H1 (cell line): ENCODE data around the gene GPR34. TPM values are rescaled to one million over a fixed set of nuclear protein-coding genes. Genes with fewer than 3 reads are reported as not detected.

ENCODE experiments used
- CTCF ChIA-PET: fragments of 300-600 bp; sonication (Branson Sonifier 250); formaldehyde crosslinking; loops from one replicate; lab custom pipeline; 2021; ENCODE audit not compliant: partially characterized antibody; lab: Charles Lee
- POLR2A ChIA-PET: fragments of 300-600 bp; sonication (Branson Sonifier 250); formaldehyde crosslinking; loops from one replicate; lab custom pipeline; 2021; ENCODE audit warnings: inconsistent platforms; ENCODE audit not compliant: partially characterized antibody; lab: Charles Lee
- DNase-seq, 2 experiments: peaks; one replicate each; pipeline versions ENCODE4 v3.0.0 to v3.0.0-alpha.2; 2010 to 2022; ENCODE audit warnings: low spot score in 2 of 2, low read depth in 1 of 2, mixed read lengths in 1 of 2
- FAIRE-seq: peaks from 2 replicates; lab custom pipeline; 2011; peaks lifted over from hg19 to GRCh38; lab: Jason Lieb, UNC
- H2AFZ ChIP-seq: 2 replicates; pipeline ENCODE4 v1.8.1; 2012; ENCODE audit warnings: low read length, inconsistent platforms
- H2AK5ac ChIP-seq: 2 replicates; pipeline ENCODE4 v1.6.1; 2013; ENCODE audit warnings: low read depth, low read length
- H2BK120ac ChIP-seq: replicated peaks from 2 replicates; pipeline ENCODE3; 2013; ENCODE audit warnings: low read depth, low read length, inconsistent platforms
- H2BK12ac ChIP-seq: 2 replicates; pipeline ENCODE4 v1.6.1; 2013; ENCODE audit warnings: low read depth, low read length
- H2BK15ac ChIP-seq: 2 replicates; pipeline ENCODE4 v1.6.1; 2013; ENCODE audit warnings: low read length
- H2BK20ac ChIP-seq: 2 replicates; pipeline ENCODE4 v1.6.1; 2013; ENCODE audit warnings: low read length
- H2BK5ac ChIP-seq: 2 replicates; pipeline ENCODE4 v1.6.1; 2013; ENCODE audit warnings: low read depth, low read length
- H3K14ac ChIP-seq: 2 replicates; pipeline ENCODE4 v1.6.1; 2013; ENCODE audit warnings: inconsistent platforms; ENCODE audit not compliant: insufficient read length
- H3K18ac ChIP-seq: 2 replicates; pipeline ENCODE4 v1.6.1; 2013; ENCODE audit warnings: low read length; ENCODE audit errors: extremely low read depth
- H3K23ac ChIP-seq: 2 replicates; pipeline ENCODE4 v1.6.1; 2013; ENCODE audit warnings: inconsistent platforms; ENCODE audit not compliant: insufficient read length
- H3K23me2 ChIP-seq: 2 replicates; pipeline ENCODE4 v1.6.1; 2013; ENCODE audit warnings: low read depth, low read length
- H3K27ac ChIP-seq: 2 replicates; pipeline ENCODE4 v1.6.1; 2011; ENCODE audit warnings: low read depth, low read length, inconsistent platforms
- H3K27me3 ChIP-seq, 4 experiments: replicated peaks in 1 of 4; 1 replicate in 1 of 4; 2 replicates in 3 of 4; pipeline versions ENCODE4 v1.6.1 to v1.8.1; 2011 to 2013; ENCODE audit warnings: low read length in 3 of 4, mild to moderate bottlenecking in 3 of 4, inconsistent platforms in 2 of 4, mixed read lengths in 2 of 4, moderate library complexity in 1 of 4; ENCODE audit not compliant: control insufficient read depth in 3 of 4, insufficient read depth in 3 of 4; ENCODE audit errors: extremely low read depth in 1 of 4
- H3K36me3 ChIP-seq, 4 experiments: 2 replicates each; pipeline versions ENCODE4 v1.6.1 to v1.8.1; 2011 to 2013; ENCODE audit warnings: mild to moderate bottlenecking in 4 of 4, low read length in 3 of 4, moderate library complexity in 2 of 4, control low read depth in 1 of 4, inconsistent platforms in 1 of 4; ENCODE audit not compliant: insufficient read depth in 4 of 4, control insufficient read depth in 2 of 4
- H3K4ac ChIP-seq: replicated peaks from 2 replicates; pipeline ENCODE3; 2013; ENCODE audit warnings: low read length, low read depth, mixed read lengths, inconsistent platforms; ENCODE audit not compliant: insufficient read length
- H3K4me1 ChIP-seq, 4 experiments: replicated peaks in 1 of 4; 1 replicate in 1 of 4; 2 replicates in 3 of 4; pipeline versions ENCODE4 v1.6.1 to v1.8.1; 2011 to 2013; ENCODE audit warnings: low read length in 3 of 4, inconsistent platforms in 2 of 4, mixed read lengths in 1 of 4; ENCODE audit not compliant: insufficient read depth in 4 of 4, control insufficient read depth in 3 of 4
- H3K4me2 ChIP-seq, 2 experiments: 2 replicates each; pipeline versions ENCODE4 v1.6.1 to v1.8.1; 2011 to 2013; ENCODE audit warnings: low read depth in 2 of 2, low read length in 2 of 2, control low read depth in 1 of 2, inconsistent platforms in 1 of 2, mild to moderate bottlenecking in 1 of 2; ENCODE audit not compliant: insufficient read depth in 1 of 2
- H3K4me3 ChIP-seq, 4 experiments: fragments of 200-600, 300-600 bp in 1 of 4; sonication (generic), shearing (Covaris generic), sonication (Bioruptor Twin) in 1 of 4; 2 replicates each; pipeline versions ENCODE4 v1.5.1 to v1.8.1; 2011 to 2016; ENCODE audit warnings: low read length in 4 of 4, low read depth in 3 of 4, control low read depth in 2 of 4, inconsistent platforms in 2 of 4, mild to moderate bottlenecking in 2 of 4, mixed read lengths in 1 of 4, moderate library complexity in 1 of 4; ENCODE audit not compliant: insufficient read depth in 2 of 4; ENCODE audit errors: extremely low read depth in 1 of 4
- H3K56ac ChIP-seq: replicated peaks from 2 replicates; pipeline ENCODE3; 2013; ENCODE audit warnings: low read depth, mild to moderate bottlenecking, mixed read lengths, low read length, inconsistent platforms; ENCODE audit not compliant: insufficient read length
- H3K79me1 ChIP-seq: 2 replicates; pipeline ENCODE4 v1.6.1; 2013; ENCODE audit warnings: low read depth, low read length, control low read depth
- H3K79me2 ChIP-seq, 2 experiments: 2 replicates each; pipeline versions ENCODE4 v1.6.1 to v1.8.1; 2012 to 2013; ENCODE audit warnings: low read length in 2 of 2, mild to moderate bottlenecking in 2 of 2, inconsistent platforms in 1 of 2; ENCODE audit not compliant: insufficient read depth in 2 of 2, control insufficient read depth in 1 of 2
- H3K9ac ChIP-seq, 4 experiments: replicated peaks in 1 of 4; 1 replicate in 1 of 4; 2 replicates in 3 of 4; pipeline versions ENCODE4 v1.6.1 to v1.8.1; 2011 to 2013; ENCODE audit warnings: low read depth in 3 of 4, low read length in 3 of 4, control low read depth in 2 of 4, mild to moderate bottlenecking in 2 of 4, moderate library complexity in 2 of 4, inconsistent platforms in 1 of 4; ENCODE audit errors: extremely low read depth in 1 of 4
- H3K9me3 ChIP-seq, 2 experiments: 2 replicates each; pipeline versions ENCODE4 v1.6.1 to v1.8.1; 2012 to 2013; ENCODE audit warnings: mild to moderate bottlenecking in 2 of 2, moderate library complexity in 2 of 2, control low read depth in 1 of 2, inconsistent platforms in 1 of 2, low read depth in 1 of 2, low read length in 1 of 2, mixed read lengths in 1 of 2; ENCODE audit not compliant: insufficient read depth in 2 of 2
- H4K20me1 ChIP-seq, 2 experiments: replicated peaks in 1 of 2; 2 replicates each; pipeline versions ENCODE3 to v1.8.1; 2011 to 2013; ENCODE audit warnings: inconsistent platforms in 2 of 2, low read length in 2 of 2, mild to moderate bottlenecking in 1 of 2; ENCODE audit not compliant: insufficient read depth in 2 of 2, control insufficient read depth in 1 of 2
- H4K5ac ChIP-seq: 2 replicates; pipeline ENCODE4 v1.6.1; 2013; ENCODE audit warnings: low read length, low read depth, mixed read lengths, inconsistent platforms; ENCODE audit not compliant: insufficient read length
- H4K8ac ChIP-seq: 2 replicates; pipeline ENCODE4 v1.8.0; 2013; ENCODE audit warnings: mild to moderate bottlenecking, moderate library complexity, low read length, inconsistent platforms; ENCODE audit not compliant: insufficient read depth; ENCODE audit errors: extremely low read depth
- H4K91ac ChIP-seq: replicated peaks from 2 replicates; pipeline ENCODE3; 2013; ENCODE audit warnings: low read length, mixed read lengths, inconsistent platforms; ENCODE audit not compliant: insufficient read length
- BRCA1 ChIP-seq: IDR thresholded peaks from 2 replicates; pipeline ENCODE4 v1.6.1; 2012; ENCODE audit warnings: low read depth, low read length, improper control_type of control experiment
- GTF2F1 ChIP-seq: IDR thresholded peaks from 2 replicates; pipeline ENCODE4 v1.6.1; 2012; ENCODE audit warnings: low read depth, low read length, improper control_type of control experiment, borderline replicate concordance
- RXRA ChIP-seq: IDR thresholded peaks from 2 replicates; pipeline ENCODE4 v1.6.1; 2011; ENCODE audit warnings: low read depth, mild to moderate bottlenecking, low read length, moderate library complexity; ENCODE audit not compliant: insufficient read depth
- SIRT6 ChIP-seq: IDR thresholded peaks from one replicate; pipeline ENCODE4 v1.7.1; 2012; ENCODE audit warnings: low read length, inconsistent platforms
- TAF1 ChIP-seq: IDR thresholded peaks from 2 replicates; pipeline ENCODE4 v1.6.1; 2011; ENCODE audit warnings: mild to moderate bottlenecking, low read depth, low read length
- WGBS, 2 experiments: shearing (Covaris generic) in 1 of 2; methylation state at CpG; one replicate each; pipeline versions ENCODE4 v1.1.6 to v1.1.7; 2013 to 2015; ENCODE audit warnings: low lambda C conversion rate in 2 of 2, mixed read lengths in 2 of 2, inconsistent platforms in 1 of 2, low coverage in 1 of 2, missing lambda C conversion rate in 1 of 2; ENCODE audit not compliant: insufficient replicate concordance in 2 of 2, insufficient coverage in 1 of 2, insufficient read length in 1 of 2; ENCODE audit errors: extremely low coverage in 1 of 2, missing lambda C conversion rate in 1 of 2; 5-methylcytosine and 5-hydroxymethylcytosine counted together
- polyA plus RNA-seq, 7 experiments: library from polyadenylated mRNA; depleted of rRNA in 3 of 7; stranded (reverse) in 5 of 7; unstranded in 2 of 7; fragments of >200 nt in 5 of 7; fragments of 200-250 nt in 2 of 7; gene quantifications; 1 replicate in 5 of 7; 2 replicates in 1 of 7; 4 replicates in 1 of 7; pipeline versions ENCODE4 v1.2.1 to v1.2.3, GENCODE V29; 2011 to 2013; ENCODE audit warnings: missing spikeins in 2 of 7, mixed read lengths in 2 of 7
- total RNA-seq: library from RNA; stranded (reverse); fragmentation: NEBNext Ultra II Directional; extraction: Animal tissue kit (Norgen Biotek cat#: 25700); gene quantifications from 2 replicates; pipeline ENCODE4 v1.2.1, GENCODE V29; 2021

GPR34 gene
- total and polyA plus RNA-seq, 2 of the 8 experiments (the other 6 are each of a cell fraction or from before 2014, with no cell fraction given), result not detected

GRCh38 chrX:41708486-41708885 is 19.7 kb downstream of the GPR34 start:
- peaks cover 0 to 13% (median 0%) of the 10 kb centered on the region in 4 experiments; a peak in 4 of 7 replicates for H3K4me1 ChIP-seq
- no peak overlapping the region for H2AK5ac ChIP-seq
- DNase-seq (no peak), FAIRE-seq (no peak)
- POLR2A ChIA-PET, result no interaction called here
- H3K27me3 ChIP-seq, result no peaks in the 10 kb centered on the region
- H3K56ac ChIP-seq, result no peak overlapping the region
- no peak overlapping the region for H2BK120ac ChIP-seq
- no peak overlapping the region for H3K4me2 ChIP-seq
- no peak overlapping the region for H3K27ac ChIP-seq
- H3K4me3 ChIP-seq, result no peak overlapping the region
- H3K14ac ChIP-seq, result no peak overlapping the region
- H2BK5ac ChIP-seq, result no peak overlapping the region
- no peaks in the 10 kb centered on the region for H3K9me3 ChIP-seq
- CTCF ChIA-PET, result no interaction called here
- H3K23ac ChIP-seq, result no peak overlapping the region
- H4K5ac ChIP-seq, result no peak overlapping the region
- TF ChIP-seq RXRA (no peak), GTF2F1 (no peak), TAF1 (no peak), BRCA1 (no peak), SIRT6 (no peak)
- H3K9ac ChIP-seq, result no peak overlapping the region
- H4K8ac ChIP-seq, result no peak overlapping the region
- H2BK20ac ChIP-seq, result no peak overlapping the region
- no peak overlapping the region for H2AFZ ChIP-seq
- H3K23me2 ChIP-seq, result no peaks in the 10 kb centered on the region
- no peak overlapping the region for H2BK12ac ChIP-seq
- H3K79me1 ChIP-seq, result no peaks in the 10 kb centered on the region
- H2BK15ac ChIP-seq, result no peak overlapping the region
- no peak overlapping the region for H4K91ac ChIP-seq
- no peaks in the 10 kb centered on the region for H3K79me2 ChIP-seq
- H3K18ac ChIP-seq, result no peak overlapping the region
- H3K4ac ChIP-seq, result no peak overlapping the region
- no peaks in the 10 kb centered on the region for H4K20me1 ChIP-seq
- H3K36me3 ChIP-seq, result no peaks in the 10 kb centered on the region
- WGBS, 2 experiments, result 59% methylated on average over 3 of the region's 3 CpGs; no CpG with 5 or more reads in 1 of the 2 experiments
